ENCODE data around the gene LGMN.

LGMN gene

GRCh38 chr14:92703516-92703915 lies 44.9 kb downstream of the LGMN start:
- no peak for TF ChIP-seq CTCF (IDR thresholded peaks at IDR 0.05)

- no peak for TF ChIP-seq CTCF (IDR thresholded peaks at IDR 0.05)
These were observed 45.9 kb downstream of the LGMN start for GRCh38 chr14:92702441-92702918.

DNA sequence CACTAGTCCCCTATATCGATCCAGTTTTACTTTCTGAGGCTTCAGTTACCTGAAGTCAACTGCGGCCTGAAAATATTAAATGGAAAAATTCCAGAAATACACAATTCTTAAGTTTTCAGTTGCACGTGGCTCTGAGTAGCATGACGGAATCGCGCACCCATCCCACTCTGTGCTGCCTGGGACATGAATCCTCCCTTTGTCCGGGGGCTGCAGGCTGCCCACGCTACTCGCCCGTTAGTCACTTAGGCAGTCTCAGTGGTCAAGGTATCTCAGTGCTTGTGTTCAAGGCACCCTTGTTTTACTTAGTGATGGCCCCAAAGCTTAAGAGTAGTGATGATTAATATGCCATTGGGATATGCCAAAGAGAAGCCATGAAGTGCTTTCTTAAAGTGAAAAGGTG lies 46.6 kb downstream of the LGMN start:
- TF ChIP-seq CTCF (IDR thresholded peaks at IDR 0.05): no peak

DNA sequence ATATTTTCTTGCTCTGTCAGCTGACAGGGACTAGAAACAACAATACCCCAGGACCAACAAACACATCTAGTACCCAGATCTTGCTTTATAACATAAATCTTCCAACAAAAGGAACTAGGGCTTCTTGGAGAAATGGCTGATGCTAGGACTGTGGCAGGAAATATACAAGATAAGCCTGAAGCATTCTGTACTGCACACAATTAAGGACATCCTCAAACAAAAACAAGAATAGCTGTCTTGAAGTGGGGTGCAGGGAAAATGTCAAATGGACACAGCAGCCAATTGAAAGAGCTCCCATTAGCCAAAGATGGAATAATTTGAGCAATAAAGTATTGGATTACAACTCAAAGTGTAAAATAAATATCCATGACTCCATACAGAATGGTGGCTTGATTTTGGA lies 50.0 kb downstream of the LGMN start:
- TF ChIP-seq CTCF (IDR thresholded peaks at IDR 0.05): no peak

GRCh38 chr14:92696366-92696765 lies 52.1 kb downstream of the LGMN start:
- no peak for TF ChIP-seq CTCF (IDR thresholded peaks at IDR 0.05)

DNA sequence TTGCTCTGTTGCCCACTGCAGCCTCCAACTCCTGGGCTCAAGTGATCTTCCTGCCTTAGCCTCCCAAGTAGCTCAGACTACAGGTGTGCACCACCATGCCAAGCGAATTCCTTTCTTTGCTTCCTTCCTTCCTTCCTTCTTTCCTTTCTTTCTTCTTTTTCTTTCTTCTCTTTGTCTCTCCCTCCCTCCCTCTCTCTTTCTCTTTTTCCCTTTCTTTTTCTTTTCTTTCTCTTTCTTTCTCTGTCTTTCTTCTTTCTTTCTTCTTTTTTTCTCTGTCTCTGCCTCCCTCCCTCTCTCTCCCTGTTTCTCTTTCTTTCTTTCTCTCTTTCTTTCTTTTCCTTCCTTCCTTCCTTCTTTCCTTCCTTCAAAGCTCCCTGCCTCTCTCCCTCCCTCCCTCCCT lies 52.9 kb downstream of the LGMN start:
- TF ChIP-seq CTCF (IDR thresholded peaks at IDR 0.05): no peak

DNA sequence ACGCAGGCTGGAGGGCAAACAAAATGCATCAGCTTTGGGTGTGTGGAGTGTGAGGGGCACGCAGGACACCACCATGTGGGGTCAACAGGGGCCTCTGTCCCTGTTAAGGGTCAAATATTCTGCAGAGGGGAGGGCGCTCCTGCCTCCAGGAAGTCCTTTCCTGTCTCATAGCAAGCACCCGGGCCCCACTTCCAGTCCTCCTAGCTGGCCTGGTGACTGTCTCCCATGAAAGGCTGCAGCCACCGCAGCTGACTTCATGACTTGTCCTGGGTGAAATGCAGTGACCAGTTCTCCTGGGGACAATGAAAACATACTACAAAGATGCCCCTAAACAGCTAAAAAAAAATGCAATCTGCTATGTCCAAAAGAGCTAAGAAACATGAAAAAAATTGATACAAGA lies 53.6 kb downstream of the LGMN start:
- no peak for TF ChIP-seq CTCF (IDR thresholded peaks at IDR 0.05)

Data from LNCAP (cell line).